Heart right ventricle (tissue), 16 donors: ENCODE data around the gene CMTR2. TPM values are rescaled to one million over a fixed set of nuclear protein-coding genes. Genes with fewer than 3 reads are reported as not detected.

ENCODE experiments used
- ATAC-seq, 8 donors: fragments of 200-7000 bp; cut with Tn5 transposase; one replicate each; pipeline ENCODE4 v1.9.1; 2020; ENCODE audit warnings: mild to moderate bottlenecking in 8 of 8, moderate library complexity in 8 of 8, moderate number of reproducible peaks in 1 of 8
- DNase-seq, 2 donors: peaks; one replicate each; pipeline ENCODE4 v3.0.0-alpha.2; 2020
- H3K27ac ChIP-seq, 10 donors: fragments of 200-600 bp; sonication (generic) in 2 of 10; one replicate each; pipeline versions ENCODE4 v1.5.0 to v1.8.0; 2020 to 2022; ENCODE audit warnings: mild to moderate bottlenecking in 3 of 10
- H3K27me3 ChIP-seq, 7 donors: fragments of 200-600 bp; one replicate each; pipeline ENCODE4 v1.8.0; 2021 to 2022; ENCODE audit warnings: mild to moderate bottlenecking in 2 of 7
- H3K36me3 ChIP-seq, 9 donors: fragments of 200-600 bp; sonication (generic) in 1 of 9; one replicate each; pipeline versions ENCODE4 v1.5.0 to v1.8.0; 2020 to 2022; ENCODE audit warnings: mild to moderate bottlenecking in 2 of 9
- H3K4me1 ChIP-seq, 9 donors: fragments of 200-600 bp; sonication (generic) in 1 of 9; one replicate each; pipeline versions ENCODE4 v1.5.0 to v1.8.0; 2020 to 2022; ENCODE audit warnings: mild to moderate bottlenecking in 4 of 9
- H3K4me3 ChIP-seq, 10 donors: fragments of 200-600 bp; sonication (generic) in 2 of 10; one replicate each; pipeline versions ENCODE4 v1.5.0 to v1.8.0; 2020 to 2022; ENCODE audit warnings: mild to moderate bottlenecking in 7 of 10, moderate library complexity in 2 of 10
- H3K9me3 ChIP-seq, 11 donors: fragments of 200-600 bp in 10 of 11; sonication (generic) in 2 of 11; one replicate each; pipeline versions ENCODE4 v1.5.0 to v1.8.0; 2013 to 2022; ENCODE audit warnings: mild to moderate bottlenecking in 2 of 11, control low read depth in 1 of 11, moderate library complexity in 1 of 11
- CTCF ChIP-seq, 9 donors: fragments of 200-600 bp; sonication (generic) in 2 of 9; IDR thresholded peaks; one replicate each; pipeline versions ENCODE4 v1.5.0 to v1.8.0; 2021 to 2022; ENCODE audit warnings: antibody characterized with exemption in 9 of 9, mild to moderate bottlenecking in 5 of 9, moderate library complexity in 1 of 9
- WGBS, 2 donors: extraction: QIAGEN DNeasy Blood & Tissue Kit; methylation state at CpG; one replicate each; pipeline ENCODE4 v1.1.7; 2013; ENCODE audit warnings: inconsistent platforms in 1 of 2; 5-methylcytosine and 5-hydroxymethylcytosine counted together
- intact Hi-C, 10 donors: fragments of 100-400 bp; cut with DNase I; formaldehyde crosslinking; loops; one replicate each; pipeline versions ENCODE4 v1.11.1 to v1.14.2; 2022
- polyA plus RNA-seq, 2 donors: library from polyadenylated mRNA; stranded (reverse); fragments of 200-250 nt; gene quantifications; one replicate each; pipeline ENCODE4 v1.2.3, GENCODE V29; 2013
- total RNA-seq, 10 donors: library from RNA; stranded (reverse); fragmentation: NEBNext Ultra II Directional in 3 of 10; extraction: Animal tissue kit (Norgen Biotek cat#: 25700) in 3 of 10; gene quantifications; one replicate each; pipeline versions ENCODE4 v1.2.1 to v1.2.4, GENCODE V29; 2021 to 2023
- donor health status: Arrhythmogenic right ventricular cardiomyopathy.
- donor health status: ischemic (EF 13 %, LVEDD 7.1; RV severe dilation, severe dysfunction).
- donor health status: healthy with polysubstance abuse.
- donor health status: DM: no; HTN: yes; CAD: no.
- donor health status: DM: no; HTN: no; CAD: no.
- donor health status: ischemic (EF 25% LVEDD 6.9; RV normal size, moderate dysfunction).
- donor health status: ischemic (EF 25% LVEDD 5.7; RV mildly dilated, moderate dysfunction).
- donor health status: healthy.
- donor health status: DM: yes; HTN: yes; CAD: no.
- donor health status: Ischemic cardiomyopathy.
- donor health status: ischemic (EF 35%, LVEDD 5.7; RV mildly dilated, moderate dysfunction).
- donor health status: nonischemic (EF 11% LVEDD 7.7; RV severe dilation, severe dysfunction).
- donor health status: DM: yes; HTN: yes; CAD: no.
- donor health status: PGD.
- donor health status: ischemic (EF 29% LVEDD 5.4; RV normal size, mild dysfunction).
- donor health status: nonischemic (EF 23%, LVEDD 6.1; RV moderate dilation, normal function).

The CMTR2 gene
- total and polyA plus RNA-seq, 12 donors = 2.7 to 11.6 (median 8.3) TPM

GRCh38 chr16:71287911-71288310, 1.3 kb downstream of the CMTR2 start:
- ATAC-seq (no peak), DNase-seq (no peak)
- H3K4me1 ChIP-seq = peaks cover 0 to 29% (median 18%) of the 10 kb centered on the region in 9 donors
- TF ChIP-seq CTCF (IDR thresholded peaks at IDR 0.05) = no peak
- intact Hi-C loops = no loop called here
- H3K27me3 ChIP-seq = peaks cover 0 to 16% (median 2%) of the 10 kb centered on the region in 7 donors
- WGBS, 2 donors = 90% methylated on average over 3 of the region's 3 CpGs
- H3K9me3 ChIP-seq = peaks cover 0 to 15% (median 0%) of the 10 kb centered on the region in 11 donors
- H3K27ac ChIP-seq = peak overlapping the region in 1 of 10 donors; percentile 93
- H3K36me3 ChIP-seq = peaks cover 0 to 49% (median 26%) of the 10 kb centered on the region in 9 donors
- peak overlapping the region in 4 of 10 donors; percentile 66 to 80 (median 74) for H3K4me3 ChIP-seq

DNA sequence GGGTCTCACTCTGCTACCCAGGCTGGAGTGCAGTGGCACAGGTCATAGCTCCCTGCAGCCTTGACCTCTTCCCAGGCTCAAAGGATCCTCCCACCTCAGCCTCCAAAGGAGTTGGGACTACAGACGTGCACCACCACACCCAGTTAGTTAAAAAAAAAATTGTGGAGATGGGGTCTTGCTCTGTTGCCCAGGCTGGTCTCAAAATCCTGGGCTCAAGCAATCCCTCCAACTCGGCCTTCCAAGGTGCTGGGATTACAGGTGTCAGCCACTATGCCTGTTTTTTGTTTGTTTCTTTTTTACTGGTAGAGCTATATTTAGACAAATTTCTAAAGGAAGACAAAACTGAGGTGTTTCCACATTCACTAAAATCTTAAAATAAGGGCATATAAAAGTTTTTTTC, 1.7 kb downstream of the CMTR2 start:
- DNase-seq (no peak), ATAC-seq (no peak)
- Histone ChIP-seq H3K27me3 (peaks cover 0 to 12% (median 0%) of the 10 kb centered on the region in 7 donors), H3K4me3 (no peak overlapping the region), H3K36me3 (peaks cover 0 to 49% (median 26%) of the 10 kb centered on the region in 9 donors), H3K27ac (no peak overlapping the region), H3K9me3 (peaks cover 0 to 15% (median 0%) of the 10 kb centered on the region in 11 donors), H3K4me1 (peaks cover 0 to 30% (median 18%) of the 10 kb centered on the region in 9 donors)
- no peak for TF ChIP-seq CTCF (IDR thresholded peaks at IDR 0.05)
- intact Hi-C loops = no loop called here
- WGBS, 2 donors = 94 to 96% methylated on average over 2 of the region's 2 CpGs

DNA sequence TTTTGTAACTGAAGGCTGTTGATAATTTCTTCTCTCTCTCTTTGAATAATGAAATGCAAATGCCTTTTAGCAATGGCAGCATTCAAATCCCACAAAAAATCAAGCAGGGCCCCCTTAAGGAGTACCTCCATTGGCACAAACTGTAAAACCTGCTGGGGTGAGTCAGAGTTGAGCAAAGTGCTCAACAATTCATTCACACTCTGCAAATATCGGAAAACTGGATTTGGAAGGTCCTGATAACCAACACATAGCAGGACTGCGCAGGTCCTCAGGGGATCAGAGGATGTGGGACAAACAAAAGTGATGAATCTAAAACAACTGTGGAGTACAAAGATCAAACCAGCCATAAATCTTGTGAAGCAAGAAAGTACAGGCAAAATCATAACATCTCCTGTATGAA, 5.6 kb downstream of the CMTR2 start:
- Histone ChIP-seq H3K4me3 (no peak overlapping the region), H3K36me3 (peaks cover 0 to 49% (median 26%) of the 10 kb centered on the region in 9 donors), H3K27ac (no peak overlapping the region), H3K4me1 (peaks cover 0 to 24% (median 14%) of the 10 kb centered on the region in 9 donors), H3K9me3 (peaks cover 0 to 15% (median 0%) of the 10 kb centered on the region in 11 donors), H3K27me3 (no peaks in the 10 kb centered on the region)
- no peak for TF ChIP-seq CTCF (IDR thresholded peaks at IDR 0.05)
- WGBS, 2 donors = 94 to 96% methylated on average over 2 of the region's 2 CpGs
- intact Hi-C loops = no loop called here
- ATAC-seq (no peak), DNase-seq (no peak)

DNA sequence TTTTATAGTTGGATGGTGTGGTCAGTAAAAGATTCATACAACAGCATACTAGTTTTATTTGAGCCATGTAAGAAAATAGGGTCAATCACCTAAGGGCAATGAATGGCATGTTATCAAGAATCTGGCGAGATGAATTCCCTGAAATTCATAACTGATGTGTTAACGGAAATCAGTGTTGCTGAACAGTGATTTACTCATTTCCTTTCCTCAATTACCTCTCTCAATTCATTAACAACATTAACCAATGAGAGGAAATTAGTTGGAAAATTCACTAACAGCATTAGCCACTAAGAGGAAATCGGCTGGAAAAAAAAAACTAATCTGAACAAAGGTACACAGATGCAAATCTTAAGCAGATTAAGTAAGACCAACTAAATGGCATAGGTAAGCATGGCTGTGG, 6.3 kb downstream of the CMTR2 start:
- no peak overlapping the region for H3K27ac ChIP-seq
- H3K9me3 ChIP-seq = peaks cover 0 to 15% (median 0%) of the 10 kb centered on the region in 11 donors
- no peaks in the 10 kb centered on the region for H3K27me3 ChIP-seq
- ATAC-seq (no peak), DNase-seq (no peak)
- WGBS, 2 donors = 79 to 88% methylated on average over 3 of the region's 3 CpGs
- intact Hi-C loops = no loop called here
- H3K4me3 ChIP-seq = no peak overlapping the region
- peaks cover 0 to 47% (median 26%) of the 10 kb centered on the region in 9 donors for H3K36me3 ChIP-seq
- peaks cover 0 to 17% (median 7%) of the 10 kb centered on the region in 9 donors for H3K4me1 ChIP-seq
- TF ChIP-seq CTCF (IDR thresholded peaks at IDR 0.05) = no peak
